Upper lobe of left lung (tissue), 6 donors: Measurements from ENCODE around the gene TBX18. TPM values are rescaled to one million over a fixed set of nuclear protein-coding genes. Genes with fewer than 3 reads are reported as not detected.

Experiments used
- ATAC-seq, 2 donors: fragments of 200-7000 bp; cut with Tn5 transposase; one replicate each; pipeline ENCODE4 v1.9.1; 2022; ENCODE audit warnings: mild to moderate bottlenecking in 2 of 2, moderate library complexity in 2 of 2; ENCODE audit not compliant: low FRiP score in 2 of 2
- DNase-seq, 2 donors: peaks; one replicate each; pipeline ENCODE4 v3.0.0-alpha.2; 2019 to 2020
- H3K27ac ChIP-seq, 4 donors: fragments of 200-600 bp; sonication (generic); one replicate each; pipeline ENCODE4 v1.5.1; 2016 to 2019
- H3K27me3 ChIP-seq, 4 donors: fragments of 200-600 bp; sonication (generic); one replicate each; pipeline ENCODE4 v1.5.1; 2017 to 2019
- H3K36me3 ChIP-seq, 4 donors: fragments of 200-600 bp; sonication (generic); one replicate each; pipeline ENCODE4 v1.5.1; 2016 to 2019
- H3K4me1 ChIP-seq, 4 donors: fragments of 200-600 bp; sonication (generic); one replicate each; pipeline ENCODE4 v1.5.1; 2018 to 2019
- H3K4me3 ChIP-seq, 4 donors: fragments of 200-600 bp; sonication (generic); one replicate each; pipeline ENCODE4 v1.5.1; 2017 to 2019; ENCODE audit warnings: mild to moderate bottlenecking in 2 of 4, moderate library complexity in 1 of 4
- H3K9me3 ChIP-seq, 4 donors: fragments of 200-600 bp; sonication (generic); one replicate each; pipeline ENCODE4 v1.5.1; 2018 to 2019
- EP300 ChIP-seq, 4 donors: sonication (generic); formaldehyde crosslinking; IDR thresholded peaks; one replicate each; pipeline ENCODE4 v1.5.1; 2017; ENCODE audit warnings: antibody characterized with exemption in 4 of 4, control low read depth in 2 of 4
- POLR2A ChIP-seq, 4 donors: fragments of 450-650 bp; IDR thresholded peaks; one replicate each; pipeline ENCODE4 v1.5.1; 2016 to 2017; ENCODE audit warnings: antibody characterized with exemption in 4 of 4, mild to moderate bottlenecking in 2 of 4
- POLR2AphosphoS5 ChIP-seq, 2 donors: sonication (generic); formaldehyde crosslinking; IDR thresholded peaks; one replicate each; pipeline ENCODE4 v1.5.1; 2017; ENCODE audit warnings: antibody characterized with exemption in 2 of 2
- WGBS, 2 donors: methylation state at CpG; one replicate each; pipeline ENCODE4 v1.1.5; 2017 to 2018; 5-methylcytosine and 5-hydroxymethylcytosine counted together
- total RNA-seq, 6 donors: library from RNA; depleted of rRNA in 4 of 6; stranded (reverse); fragments of >200 nt in 4 of 6; gene quantifications; one replicate each; pipeline versions ENCODE4 v1.1.0 to v1.2.1, GENCODE V29; 2016 to 2021
- TF ChIP-seq, protein P1 (sequence below), 6 experiments: fragments of 450-650 bp in 4 of 6; fragments of 200-600 bp in 2 of 6; sonication (generic) in 2 of 6; IDR thresholded peaks; one replicate each; pipeline ENCODE4 v1.5.1; 2016 to 2019; ENCODE audit warnings: antibody characterized with exemption in 6 of 6
- donor health status: DM: no; HTN: no; CAD: no; lungs with moderate emphysema.
- donor health status: DM: no; HTN: yes; CAD: no; lungs with severe emphysema.

The TBX18 gene
- total RNA-seq, 6 donors from 2014 or later = 0.20 to 0.49 (median 0.44) TPM; not detected in 3

DNA sequence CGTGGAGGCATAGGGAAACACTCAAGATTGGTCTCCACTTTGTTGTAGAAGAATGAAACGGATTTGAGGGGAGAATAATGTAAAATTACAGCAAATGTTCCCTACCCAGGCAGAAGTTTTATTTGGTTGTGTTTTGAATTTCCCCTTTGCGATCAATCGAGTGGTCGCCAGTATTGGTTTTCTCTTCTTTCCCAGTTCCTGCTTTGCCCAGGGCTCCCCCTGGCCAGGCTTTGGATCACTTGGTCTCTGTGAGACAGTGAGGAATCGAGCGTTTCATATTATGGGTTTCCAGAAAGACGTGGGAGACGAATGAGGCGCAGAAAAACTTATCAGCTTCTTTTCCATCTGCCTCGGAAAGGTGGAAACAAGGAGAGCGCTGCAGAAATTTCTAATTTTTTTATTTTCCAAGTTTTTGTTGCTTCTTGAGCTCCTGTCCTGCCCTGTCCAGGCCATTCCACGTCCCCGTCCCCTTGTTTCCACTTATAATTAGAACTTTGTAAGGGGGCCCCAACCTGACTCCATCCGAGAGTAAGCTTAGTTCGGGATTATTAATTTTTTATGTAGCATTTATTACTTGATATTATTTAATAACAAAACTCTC is 7.5 kb upstream of the TBX18 start:
- peaks cover 0 to 68% (median 35%) of the 10 kb centered on the region in 4 donors for H3K27me3 ChIP-seq
- peaks cover 0 to 20% (median 17%) of the 10 kb centered on the region in 4 donors for H3K4me1 ChIP-seq
- no peak for ATAC-seq
- H3K27ac ChIP-seq = no peak overlapping the region
- no peak for DNase-seq
- H3K36me3 ChIP-seq = no peaks in the 10 kb centered on the region
- H3K9me3 ChIP-seq = peaks cover 0 to 6% (median 2%) of the 10 kb centered on the region in 4 donors
- 16 to 17% methylated on average over 16 of the region's 16 CpGs for WGBS, 2 donors
- TF ChIP-seq, protein P1, sequence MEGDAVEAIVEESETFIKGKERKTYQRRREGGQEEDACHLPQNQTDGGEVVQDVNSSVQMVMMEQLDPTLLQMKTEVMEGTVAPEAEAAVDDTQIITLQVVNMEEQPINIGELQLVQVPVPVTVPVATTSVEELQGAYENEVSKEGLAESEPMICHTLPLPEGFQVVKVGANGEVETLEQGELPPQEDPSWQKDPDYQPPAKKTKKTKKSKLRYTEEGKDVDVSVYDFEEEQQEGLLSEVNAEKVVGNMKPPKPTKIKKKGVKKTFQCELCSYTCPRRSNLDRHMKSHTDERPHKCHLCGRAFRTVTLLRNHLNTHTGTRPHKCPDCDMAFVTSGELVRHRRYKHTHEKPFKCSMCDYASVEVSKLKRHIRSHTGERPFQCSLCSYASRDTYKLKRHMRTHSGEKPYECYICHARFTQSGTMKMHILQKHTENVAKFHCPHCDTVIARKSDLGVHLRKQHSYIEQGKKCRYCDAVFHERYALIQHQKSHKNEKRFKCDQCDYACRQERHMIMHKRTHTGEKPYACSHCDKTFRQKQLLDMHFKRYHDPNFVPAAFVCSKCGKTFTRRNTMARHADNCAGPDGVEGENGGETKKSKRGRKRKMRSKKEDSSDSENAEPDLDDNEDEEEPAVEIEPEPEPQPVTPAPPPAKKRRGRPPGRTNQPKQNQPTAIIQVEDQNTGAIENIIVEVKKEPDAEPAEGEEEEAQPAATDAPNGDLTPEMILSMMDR (IDR thresholded peaks at IDR 0.05) = no peak
- TF ChIP-seq POLR2A (IDR thresholded peaks at IDR 0.05) (no peak), EP300 (IDR thresholded peaks at IDR 0.05) (no peak), POLR2AphosphoS5 (IDR thresholded peaks at IDR 0.05) (no peak)
- H3K4me3 ChIP-seq = no peak overlapping the region

DNA sequence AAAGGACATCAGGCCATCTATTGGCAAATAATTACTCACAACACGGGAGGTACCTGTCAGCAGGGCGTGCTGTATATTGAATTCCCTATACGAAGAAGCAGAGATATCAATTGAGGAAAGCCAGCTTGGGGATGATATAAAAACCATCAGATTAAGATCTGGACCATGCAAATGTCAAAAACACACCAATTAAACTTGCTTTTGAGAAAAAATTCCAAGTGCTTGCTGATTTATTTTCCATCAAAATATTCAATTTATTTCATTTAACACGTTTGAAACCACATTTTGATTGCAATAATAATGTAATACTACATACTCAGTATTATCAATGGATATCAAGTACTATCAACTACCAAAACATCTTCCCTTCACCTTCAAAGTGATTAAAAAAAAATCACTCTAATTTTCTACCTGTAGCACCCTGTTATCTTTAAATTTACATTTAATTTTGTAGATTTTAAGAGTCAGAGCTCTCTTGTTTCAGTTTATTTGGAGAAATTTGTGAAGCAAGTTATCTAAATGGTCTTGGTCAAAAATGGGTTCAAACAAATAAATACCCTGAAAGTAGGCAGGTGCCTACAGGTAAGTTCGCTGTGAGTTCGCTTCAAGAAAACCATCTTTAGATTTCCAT is 6.8 kb upstream of the TBX18 start:
- Histone ChIP-seq H3K4me1 (peaks cover 0 to 25% (median 17%) of the 10 kb centered on the region in 4 donors), H3K4me3 (no peak overlapping the region), H3K9me3 (peaks cover 0 to 6% (median 3%) of the 10 kb centered on the region in 4 donors), H3K36me3 (no peaks in the 10 kb centered on the region), H3K27ac (no peak overlapping the region), H3K27me3 (peaks cover 0 to 74% (median 38%) of the 10 kb centered on the region in 4 donors)
- 11 to 14% methylated on average over 6 of the region's 6 CpGs for WGBS, 2 donors
- DNase-seq (no peak), ATAC-seq (no peak)
- TF ChIP-seq POLR2AphosphoS5 (IDR thresholded peaks at IDR 0.05) = no peak
- TF ChIP-seq, protein P1 (IDR thresholded peaks at IDR 0.05) = no peak
- TF ChIP-seq POLR2A (IDR thresholded peaks at IDR 0.05) = no peak
- TF ChIP-seq EP300 (IDR thresholded peaks at IDR 0.05) = no peak

DNA sequence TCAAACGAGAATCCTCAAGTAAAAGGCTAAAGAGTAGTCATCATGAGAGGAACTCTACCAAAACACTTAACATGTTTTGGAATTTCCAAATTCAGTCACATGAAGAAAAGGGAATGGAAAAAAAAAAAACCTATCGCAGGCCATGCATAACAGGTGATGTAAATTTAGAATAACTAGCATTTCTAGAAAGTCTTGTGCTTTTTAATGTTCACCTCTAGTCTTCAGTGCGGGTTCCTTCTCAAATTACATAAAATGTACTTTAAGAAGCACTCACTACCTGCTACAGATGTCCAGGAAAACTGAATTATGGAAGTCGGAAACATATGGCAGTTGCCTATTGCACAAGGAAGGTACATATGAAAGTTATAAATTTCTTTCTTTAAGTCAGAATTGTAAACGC is 6.1 kb upstream of the TBX18 start:
- ATAC-seq (no peak), DNase-seq (no peak)
- Histone ChIP-seq H3K36me3 (no peaks in the 10 kb centered on the region), H3K27me3 (peaks cover 0 to 79% (median 41%) of the 10 kb centered on the region in 4 donors), H3K9me3 (peaks cover 0 to 6% (median 3%) of the 10 kb centered on the region in 4 donors), H3K27ac (no peak overlapping the region), H3K4me3 (no peak overlapping the region), H3K4me1 (peaks cover 0 to 26% (median 17%) of the 10 kb centered on the region in 4 donors)
- WGBS, 2 donors = 20% methylated on average over 5 of the region's 5 CpGs
- no peak for TF ChIP-seq POLR2AphosphoS5 (IDR thresholded peaks at IDR 0.05)
- TF ChIP-seq EP300 (IDR thresholded peaks at IDR 0.05) = no peak
- no peak for TF ChIP-seq POLR2A (IDR thresholded peaks at IDR 0.05)

DNA sequence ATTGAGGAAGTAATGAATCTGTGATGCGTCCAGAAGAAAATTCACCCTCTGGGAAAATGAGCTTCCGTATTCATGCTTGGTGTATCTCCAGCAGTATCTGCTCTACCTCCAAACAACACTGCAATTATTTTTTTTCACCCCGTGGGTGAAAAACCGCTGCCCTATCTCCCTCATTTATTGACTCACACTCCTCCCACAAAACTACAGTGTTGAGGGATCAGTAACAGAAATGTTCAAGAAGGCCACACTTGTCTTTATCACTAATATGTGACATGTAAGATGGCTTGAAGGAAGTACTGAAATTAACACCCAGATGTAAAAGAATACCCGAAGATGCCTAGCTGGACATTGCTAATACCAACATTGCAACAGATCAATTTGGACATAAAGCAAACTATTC is 4.9 kb upstream of the TBX18 start:
- Histone ChIP-seq H3K27me3 (peaks cover 0 to 83% (median 40%) of the 10 kb centered on the region in 4 donors), H3K36me3 (no peaks in the 10 kb centered on the region), H3K4me1 (peaks cover under 1 to 25% (median 14%) of the 10 kb centered on the region in 4 donors), H3K27ac (no peak overlapping the region), H3K4me3 (no peak overlapping the region), H3K9me3 (peaks cover 0 to 6% (median 3%) of the 10 kb centered on the region in 4 donors)
- ATAC-seq (no peak), DNase-seq (no peak)
- 6 to 16% methylated on average over 5 of the region's 5 CpGs for WGBS, 2 donors
- TF ChIP-seq POLR2AphosphoS5 (IDR thresholded peaks at IDR 0.05) = no peak
- TF ChIP-seq, protein P1 (IDR thresholded peaks at IDR 0.05) = no peak
- TF ChIP-seq EP300 (IDR thresholded peaks at IDR 0.05) = no peak

DNA sequence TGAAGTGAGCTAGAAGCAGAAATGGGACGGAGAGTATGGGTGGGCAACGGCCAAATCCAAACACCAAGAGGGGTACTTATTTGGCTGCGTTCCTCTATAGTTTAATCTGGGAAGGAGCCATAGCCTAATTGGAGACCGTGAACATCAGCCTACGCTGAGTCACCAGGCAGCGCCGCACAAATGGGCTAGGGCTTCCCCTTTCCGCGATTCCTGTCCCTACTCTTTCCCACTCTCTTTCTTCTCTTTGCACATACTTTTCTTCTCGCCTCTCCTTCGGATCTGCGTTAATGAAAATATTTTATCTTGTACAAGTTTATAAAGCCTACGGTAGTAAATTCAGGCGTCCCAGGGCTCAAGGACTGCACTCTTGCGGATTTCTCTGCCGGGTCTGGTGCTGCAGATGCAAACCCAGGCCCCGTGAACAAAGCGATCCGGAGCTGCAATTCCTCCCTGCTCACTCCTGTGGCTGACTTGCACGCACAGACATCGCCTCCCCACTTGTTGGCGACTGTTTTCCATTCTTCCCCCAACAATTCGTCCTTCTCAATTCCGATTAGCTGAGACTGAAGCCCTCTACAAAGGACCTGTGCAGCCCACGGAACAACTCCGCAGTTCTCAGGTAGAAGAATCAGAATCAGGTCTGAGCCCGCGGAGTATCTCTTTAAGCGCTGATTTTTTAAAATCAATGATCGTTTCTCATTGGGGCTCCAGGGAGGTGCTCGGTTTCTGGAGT is 4.2 kb upstream of the TBX18 start:
- ATAC-seq (no peak), DNase-seq (peak in 1 of 2 donors; percentile 13)
- TF ChIP-seq, protein P1 (IDR thresholded peaks at IDR 0.05) = no peak
- TF ChIP-seq EP300 (IDR thresholded peaks at IDR 0.05) (no peak), POLR2A (IDR thresholded peaks at IDR 0.05) (no peak), POLR2AphosphoS5 (IDR thresholded peaks at IDR 0.05) (no peak)
- Histone ChIP-seq H3K4me1 (peaks cover 8 to 25% (median 14%) of the 10 kb centered on the region in 4 donors), H3K27me3 (peaks cover 0 to 83% (median 37%) of the 10 kb centered on the region in 4 donors), H3K36me3 (no peaks in the 10 kb centered on the region), H3K4me3 (no peak overlapping the region), H3K9me3 (peaks cover 0 to 6% (median 3%) of the 10 kb centered on the region in 4 donors), H3K27ac (no peak overlapping the region)
- 6 to 10% methylated on average over 31 of the region's 31 CpGs for WGBS, 2 donors
